Lung (tissue), 12 donors: ENCODE measurements around the gene EXOC6B. TPM values are rescaled to one million over a fixed set of nuclear protein-coding genes. Genes with fewer than 3 reads are reported as not detected.

Experiments used
- ATAC-seq: fragments of 200-7000 bp; cut with Tn5 transposase; one replicate; pipeline ENCODE4 v1.9.1; 2020; ENCODE audit warnings: moderate number of reproducible peaks; ENCODE audit not compliant: insufficient read depth, low FRiP score
- DNase-seq, 3 donors: peaks; one replicate each; pipeline ENCODE4 v3.0.0-alpha.2; 2013 to 2017
- H3K27ac ChIP-seq, 2 donors: one replicate each; pipeline ENCODE4 v1.5.1; 2013; ENCODE audit warnings: mild to moderate bottlenecking in 2 of 2, moderate library complexity in 2 of 2, control low read depth in 1 of 2, inconsistent platforms in 1 of 2, low read depth in 1 of 2, low read length in 1 of 2
- H3K27me3 ChIP-seq, 3 donors: one replicate each; pipeline ENCODE4 v1.5.1; 2013; ENCODE audit warnings: low read length in 2 of 3; ENCODE audit not compliant: control insufficient read depth in 3 of 3, insufficient read depth in 3 of 3
- H3K36me3 ChIP-seq, 4 donors: one replicate each; pipeline ENCODE4 v1.5.1; 2013; ENCODE audit warnings: low read length in 4 of 4, mild to moderate bottlenecking in 1 of 4, moderate library complexity in 1 of 4; ENCODE audit not compliant: control insufficient read depth in 4 of 4, insufficient read depth in 4 of 4
- H3K4me1 ChIP-seq, 5 donors: one replicate each; pipeline ENCODE4 v1.5.1; 2013; ENCODE audit warnings: low read length in 5 of 5, mild to moderate bottlenecking in 2 of 5, moderate library complexity in 1 of 5; ENCODE audit not compliant: control insufficient read depth in 5 of 5, insufficient read depth in 5 of 5
- H3K4me3 ChIP-seq: one replicate; pipeline ENCODE4 v1.5.1; 2013; ENCODE audit warnings: mild to moderate bottlenecking, control low read depth, moderate library complexity
- H3K9ac ChIP-seq, 2 donors: one replicate each; pipeline ENCODE4 v1.5.1; 2013; ENCODE audit warnings: low read length in 2 of 2, control low read depth in 1 of 2; ENCODE audit not compliant: insufficient read depth in 1 of 2
- H3K9me3 ChIP-seq, 4 donors: one replicate each; pipeline ENCODE4 v1.5.1; 2013; ENCODE audit warnings: low read length in 3 of 4, mild to moderate bottlenecking in 1 of 4, moderate library complexity in 1 of 4; ENCODE audit not compliant: control insufficient read depth in 4 of 4, insufficient read depth in 3 of 4
- WGBS, 2 donors: extraction: QIAGEN DNeasy Blood & Tissue Kit; methylation state at CpG; one replicate each; pipeline ENCODE4 v1.1.7; 2013; 5-methylcytosine and 5-hydroxymethylcytosine counted together
- polyA plus RNA-seq, 2 donors: library from polyadenylated mRNA; stranded (reverse); fragments of 200-250 nt; gene quantifications; one replicate each; pipeline ENCODE4 v1.2.1, GENCODE V29; 2013
- total RNA-seq, 2 donors: library from RNA; depleted of rRNA in 1 of 2; stranded (reverse); fragments of >200 nt in 1 of 2; gene quantifications; one replicate each; pipeline ENCODE4 v1.2.1, GENCODE V29; 2014 to 2021
- TF ChIP-seq, protein P1 (sequence below): IDR thresholded peaks from 2 replicates; pipeline ENCODE4 v1.5.1; 2012; ENCODE audit warnings: mild to moderate bottlenecking; ENCODE audit errors: control extremely low read depth, extremely low read depth
- donor health status: control.
- donor health status: control.
- donor health status: Bipolar disorder and iron deficiency.
- donor health status: healthy.
- donor health status: DM: yes; HTN: yes; CAD: no.

Gene EXOC6B
- total and polyA plus RNA-seq, 4 donors: 3.3 to 46.0 (median 12.7) TPM

DNA sequence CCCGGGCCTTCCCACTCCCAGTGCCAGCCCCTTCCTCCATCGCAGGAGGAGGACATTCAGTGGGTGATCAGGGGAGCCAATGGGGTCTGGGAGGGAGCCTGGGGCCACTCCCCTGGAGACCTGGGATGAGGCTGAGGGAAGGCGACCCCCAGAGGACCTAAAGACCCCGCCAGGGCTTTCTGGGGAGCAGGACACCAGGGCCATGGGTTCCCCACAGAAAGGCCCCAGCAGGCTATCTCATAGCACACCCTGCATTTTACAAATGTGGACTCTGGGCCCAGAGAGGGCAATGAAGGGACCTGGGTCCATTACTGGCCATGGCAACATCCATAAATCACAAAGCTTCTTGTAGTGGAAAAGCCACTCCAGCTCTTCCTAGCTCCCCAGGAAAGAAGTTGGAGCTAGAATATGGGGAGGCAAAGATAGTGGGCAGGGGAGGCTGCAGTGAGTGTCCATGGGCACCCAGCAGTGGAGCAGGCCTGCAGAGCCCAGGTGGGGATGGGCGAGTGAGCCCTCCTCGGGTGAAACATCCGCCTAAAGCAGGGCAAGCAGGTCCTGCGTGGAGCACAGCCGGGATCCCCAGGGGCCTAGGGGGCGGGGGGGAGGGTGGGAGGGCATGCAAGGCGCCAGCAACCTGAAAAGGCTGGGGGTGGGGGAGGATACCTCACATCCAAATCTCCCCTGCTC, 692.0 kb downstream of the EXOC6B start:
- no peaks in the 10 kb centered on the region for H3K36me3 ChIP-seq
- DNase-seq (no peak), ATAC-seq (no peak)
- H3K9me3 ChIP-seq: peaks cover 0 to 3% (median 0%) of the 10 kb centered on the region in 4 donors
- no peak overlapping the region for H3K9ac ChIP-seq
- 86 to 87% methylated on average over 9 to 11 of the region's 11 CpGs for WGBS, 2 donors
- H3K4me3 ChIP-seq: no peak overlapping the region
- no peaks in the 10 kb centered on the region for H3K27me3 ChIP-seq
- H3K27ac ChIP-seq: no peak overlapping the region
- peaks cover 0 to 20% (median 0%) of the 10 kb centered on the region in 5 donors for H3K4me1 ChIP-seq
- TF ChIP-seq, protein P1, sequence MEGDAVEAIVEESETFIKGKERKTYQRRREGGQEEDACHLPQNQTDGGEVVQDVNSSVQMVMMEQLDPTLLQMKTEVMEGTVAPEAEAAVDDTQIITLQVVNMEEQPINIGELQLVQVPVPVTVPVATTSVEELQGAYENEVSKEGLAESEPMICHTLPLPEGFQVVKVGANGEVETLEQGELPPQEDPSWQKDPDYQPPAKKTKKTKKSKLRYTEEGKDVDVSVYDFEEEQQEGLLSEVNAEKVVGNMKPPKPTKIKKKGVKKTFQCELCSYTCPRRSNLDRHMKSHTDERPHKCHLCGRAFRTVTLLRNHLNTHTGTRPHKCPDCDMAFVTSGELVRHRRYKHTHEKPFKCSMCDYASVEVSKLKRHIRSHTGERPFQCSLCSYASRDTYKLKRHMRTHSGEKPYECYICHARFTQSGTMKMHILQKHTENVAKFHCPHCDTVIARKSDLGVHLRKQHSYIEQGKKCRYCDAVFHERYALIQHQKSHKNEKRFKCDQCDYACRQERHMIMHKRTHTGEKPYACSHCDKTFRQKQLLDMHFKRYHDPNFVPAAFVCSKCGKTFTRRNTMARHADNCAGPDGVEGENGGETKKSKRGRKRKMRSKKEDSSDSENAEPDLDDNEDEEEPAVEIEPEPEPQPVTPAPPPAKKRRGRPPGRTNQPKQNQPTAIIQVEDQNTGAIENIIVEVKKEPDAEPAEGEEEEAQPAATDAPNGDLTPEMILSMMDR: no peak

DNA sequence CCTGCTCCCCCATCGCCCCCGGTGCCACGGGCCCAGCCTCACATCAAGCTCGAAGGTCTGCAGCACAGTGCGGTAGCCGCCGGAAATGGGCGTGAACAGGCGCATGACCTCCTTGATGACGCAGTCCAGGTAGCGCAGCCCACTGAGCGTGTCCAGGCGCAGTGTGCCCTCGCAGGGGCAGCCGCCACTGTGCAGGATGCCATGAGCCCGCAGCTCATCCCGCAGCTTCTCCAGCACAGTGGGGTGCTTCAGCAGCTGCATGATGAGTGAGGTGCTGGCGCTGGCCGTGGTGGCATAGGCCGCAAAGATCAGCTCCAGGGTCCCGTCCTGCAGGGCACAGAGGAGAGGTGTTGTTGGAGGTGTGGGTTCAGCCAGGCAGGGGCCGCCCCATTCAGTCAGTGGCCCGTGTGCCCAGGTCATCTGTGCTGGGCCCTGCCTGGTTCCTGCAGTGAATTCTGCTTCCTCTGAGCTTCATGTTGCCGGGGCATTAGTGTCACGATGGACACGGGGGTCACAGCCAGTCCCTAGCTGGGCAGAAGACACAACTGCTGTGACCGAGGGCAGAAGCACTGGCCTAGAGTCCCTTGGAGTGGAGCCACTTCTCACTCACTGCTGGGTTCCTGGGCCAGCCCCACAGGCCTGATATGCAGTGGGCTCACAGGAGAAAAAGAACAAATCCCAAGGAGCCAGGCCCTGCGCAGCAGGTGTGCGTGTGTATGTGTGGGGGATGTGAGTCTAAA, 692.7 kb downstream of the EXOC6B start:
- H3K27ac ChIP-seq: no peak overlapping the region
- H3K27me3 ChIP-seq: no peaks in the 10 kb centered on the region
- TF ChIP-seq, protein P1: no peak
- H3K4me1 ChIP-seq: peaks cover 0 to 18% (median 0%) of the 10 kb centered on the region in 5 donors
- no peak overlapping the region for H3K9ac ChIP-seq
- no peak overlapping the region for H3K4me3 ChIP-seq
- WGBS, 2 donors: 95 to 97% methylated on average over 29 of the region's 29 CpGs
- no peak for DNase-seq
- peaks cover 0 to 3% (median 0%) of the 10 kb centered on the region in 4 donors for H3K9me3 ChIP-seq
- no peaks in the 10 kb centered on the region for H3K36me3 ChIP-seq
- no peak for ATAC-seq

DNA sequence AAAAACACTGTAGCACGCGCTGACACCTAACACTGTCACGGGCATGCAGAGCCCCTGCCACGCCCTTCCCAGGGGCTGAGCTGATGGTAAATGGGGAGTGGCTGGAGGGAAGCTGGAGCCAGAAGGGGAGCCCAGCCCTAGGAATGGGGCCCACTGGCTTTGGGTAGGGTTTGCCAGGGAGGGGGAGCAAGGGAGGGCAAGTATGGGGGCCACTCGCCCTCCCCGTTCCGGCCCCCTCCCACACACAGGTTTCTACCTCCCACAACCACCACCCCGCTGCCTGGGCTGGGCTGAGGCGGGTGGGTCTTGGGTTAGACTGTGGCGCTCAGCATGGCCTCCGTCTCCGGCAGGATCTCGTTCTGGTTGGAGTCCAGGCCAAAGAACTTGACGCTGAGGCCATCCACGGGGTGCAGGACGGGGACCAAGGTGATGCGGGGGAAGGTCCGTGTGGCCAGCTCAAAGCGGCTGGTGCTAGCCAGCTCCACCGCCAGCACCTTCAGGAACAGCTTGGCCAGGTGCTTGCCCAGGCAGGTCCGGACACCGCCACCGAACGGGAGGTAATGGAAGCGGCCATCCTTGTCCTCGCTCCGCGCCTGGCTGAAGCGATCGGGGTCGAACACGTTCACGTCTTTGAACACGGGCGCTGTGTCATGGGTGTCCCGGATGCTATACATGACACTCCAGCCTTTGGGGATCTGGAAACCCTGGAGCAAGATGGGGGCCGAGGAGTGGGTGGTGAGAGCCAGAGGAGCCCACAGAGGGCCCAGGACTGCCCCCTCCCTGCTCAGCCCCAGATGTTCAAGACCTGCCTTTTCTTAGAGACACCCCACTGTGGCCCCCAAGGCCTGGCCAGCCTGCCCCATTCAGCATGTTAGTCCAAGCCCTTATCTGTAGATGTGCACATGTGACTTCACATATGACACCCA, 693.7 kb downstream of the EXOC6B start:
- no peak overlapping the region for H3K4me3 ChIP-seq
- no peak overlapping the region for H3K9ac ChIP-seq
- peaks cover 0 to 14% (median 0%) of the 10 kb centered on the region in 5 donors for H3K4me1 ChIP-seq
- ATAC-seq (no peak), DNase-seq (no peak)
- TF ChIP-seq, protein P1: no peak
- no peaks in the 10 kb centered on the region for H3K36me3 ChIP-seq
- H3K27me3 ChIP-seq: no peaks in the 10 kb centered on the region
- no peak overlapping the region for H3K27ac ChIP-seq
- peaks cover 0 to 3% (median 0%) of the 10 kb centered on the region in 4 donors for H3K9me3 ChIP-seq
- 93 to 95% methylated on average over 35 to 37 of the region's 37 CpGs for WGBS, 2 donors
